B cell (primary cell): ENCODE measurements around the gene QSER1. TPM values are rescaled to one million over a fixed set of nuclear protein-coding genes. Genes with fewer than 3 reads are reported as not detected.

Source experiments
- ATAC-seq: fragments of 200-7000 bp; cut with Tn5 transposase; one replicate; pipeline ENCODE4 v1.10.0; 2021; ENCODE audit warnings: low read depth, mild to moderate bottlenecking, moderate number of reproducible peaks, moderate library complexity
- CTCF ChIA-PET: fragments of 350-600 bp; sonication (Branson Sonifier 250); formaldehyde crosslinking; loops from one replicate; lab custom pipeline; 2021; ENCODE audit warnings: antibody characterized with exemption, inconsistent platforms; lab: Charles Lee
- POLR2A ChIA-PET: fragments of 350-600 bp; sonication (Branson Sonifier 250); formaldehyde crosslinking; loops from one replicate; lab custom pipeline; 2021; ENCODE audit warnings: antibody characterized with exemption; lab: Charles Lee
- DNase-seq: peaks from one replicate; pipeline ENCODE4 v3.0.0; 2013
- H2AFZ ChIP-seq: 2 replicates; pipeline ENCODE4 v1.6.1; 2012; ENCODE audit warnings: mild to moderate bottlenecking, low read depth, low read length; ENCODE audit not compliant: insufficient read depth, poor library complexity, severe bottlenecking
- H3K27ac ChIP-seq, 2 donors: 1 replicate in 1 of 2; 2 replicates in 1 of 2; pipeline ENCODE4 v1.5.1; 2012 to 2013; ENCODE audit warnings: low read length in 2 of 2, mild to moderate bottlenecking in 2 of 2, moderate library complexity in 1 of 2
- H3K27me3 ChIP-seq, 4 experiments: fragments of 200-600 bp in 1 of 4; sonication (generic) in 1 of 4; replicated peaks in 1 of 4; 1 replicate in 2 of 4; 2 replicates in 2 of 4; pipeline versions ENCODE4 v1.6.1 to v1.7.0; 2013 to 2016; ENCODE audit warnings: low read length in 3 of 4, mild to moderate bottlenecking in 2 of 4, mixed read lengths in 1 of 4, moderate library complexity in 1 of 4; ENCODE audit not compliant: insufficient read depth in 4 of 4, control insufficient read depth in 3 of 4; ENCODE audit errors: control extremely low read depth in 1 of 4
- H3K36me3 ChIP-seq, 2 experiments: replicated peaks in 1 of 2; 1 replicate in 1 of 2; 2 replicates in 1 of 2; pipeline versions ENCODE4 v1.6.1 to v1.7.1; 2013; ENCODE audit warnings: low read length in 1 of 2; ENCODE audit not compliant: insufficient read depth in 2 of 2, control insufficient read depth in 1 of 2; ENCODE audit errors: control extremely low read depth in 1 of 2, extremely low read depth in 1 of 2
- H3K4me1 ChIP-seq, 2 donors: fragments of 200-600 bp in 1 of 2; sonication (generic) in 1 of 2; 1 replicate in 1 of 2; 2 replicates in 1 of 2; pipeline versions ENCODE4 v1.5.1 to v1.6.1; 2013 to 2017; ENCODE audit warnings: low read length in 2 of 2; ENCODE audit not compliant: control insufficient read depth in 2 of 2, insufficient read depth in 2 of 2
- H3K4me2 ChIP-seq: replicated peaks from 2 replicates; pipeline ENCODE3; 2012; ENCODE audit warnings: mild to moderate bottlenecking, low read depth, low read length; ENCODE audit not compliant: poor library complexity, severe bottlenecking
- H3K4me3 ChIP-seq, 5 experiments: fragments of 200-600 bp in 1 of 5; sonication (generic) in 1 of 5; 1 replicate in 3 of 5; 2 replicates in 2 of 5; pipeline versions ENCODE4 v1.5.1 to v1.7.0; 2011 to 2016; ENCODE audit warnings: low read length in 4 of 5, mild to moderate bottlenecking in 4 of 5, low read depth in 2 of 5, control low read depth in 1 of 5, moderate library complexity in 1 of 5; ENCODE audit not compliant: insufficient read depth in 1 of 5; ENCODE audit errors: control extremely low read depth in 1 of 5, extremely low read depth in 1 of 5
- H3K79me2 ChIP-seq: fragments of 200-600 bp; sonication (generic); one replicate; pipeline ENCODE4 v1.6.0; 2016; ENCODE audit warnings: low read length; ENCODE audit not compliant: control insufficient read depth, insufficient read depth
- H3K9ac ChIP-seq: fragments of 200-600 bp; sonication (generic); 2 replicates; pipeline ENCODE4 v1.6.1; 2017; ENCODE audit warnings: mild to moderate bottlenecking, low read length, moderate library complexity
- H3K9me3 ChIP-seq, 3 donors: one replicate each; pipeline versions ENCODE4 v1.6.1 to v1.7.1; 2013; ENCODE audit warnings: low read length in 2 of 3; ENCODE audit not compliant: control insufficient read depth in 2 of 3, insufficient read depth in 1 of 3; ENCODE audit errors: control extremely low read depth in 1 of 3
- H4K20me1 ChIP-seq: 2 replicates; pipeline ENCODE4 v1.6.0; 2012; ENCODE audit warnings: mild to moderate bottlenecking, low read length; ENCODE audit not compliant: insufficient read depth, control insufficient read depth, poor library complexity, severe bottlenecking
- H3K27ac Mint-ChIP-seq: one replicate; pipeline ENCODE4 v1.8.0; 2021; ENCODE audit warnings: mixed read lengths
- H3K27me3 Mint-ChIP-seq: one replicate; pipeline ENCODE4 v1.8.0; 2021; ENCODE audit warnings: mixed read lengths
- H3K4me1 Mint-ChIP-seq: one replicate; pipeline ENCODE4 v1.8.0; 2021; ENCODE audit warnings: mixed read lengths
- H3K4me3 Mint-ChIP-seq: one replicate; pipeline ENCODE4 v1.8.0; 2021; ENCODE audit warnings: mixed read lengths
- H3K9me3 Mint-ChIP-seq: one replicate; pipeline ENCODE4 v1.8.0; 2022; ENCODE audit warnings: mixed read lengths; ENCODE audit not compliant: insufficient read depth
- CTCF ChIP-seq: fragments of 200-600 bp; IDR thresholded peaks from one replicate; pipeline ENCODE4 v1.8.0; 2022; ENCODE audit warnings: antibody characterized with exemption, mild to moderate bottlenecking
- EZH2 ChIP-seq: IDR thresholded peaks from 2 replicates; pipeline ENCODE4 v1.6.1; 2012; ENCODE audit warnings: borderline replicate concordance, low read depth, mild to moderate bottlenecking, moderate library complexity, low read length; ENCODE audit not compliant: insufficient read depth, poor library complexity, severe bottlenecking
- WGBS: methylation state at CpG from one replicate; pipeline ENCODE4 v1.1.5; 2013; ENCODE audit warnings: missing lambda C conversion rate; ENCODE audit not compliant: insufficient coverage; 5-methylcytosine and 5-hydroxymethylcytosine counted together
- intact Hi-C: fragments of 100-400 bp; cut with micrococcal nuclease; formaldehyde crosslinking; loops from one replicate; pipeline ENCODE4 v1.10.0; 2022
- polyA plus RNA-seq: library from polyadenylated mRNA; depleted of rRNA; stranded (reverse); fragments of >200 nt; gene quantifications from 2 replicates; pipeline ENCODE4 v1.2.3, GENCODE V29; 2012
- total RNA-seq, 2 donors: library from RNA; stranded (reverse); fragments of 120-200 nt in 1 of 2; gene quantifications; 1 replicate in 1 of 2; 2 replicates in 1 of 2; pipeline versions ENCODE4 v1.2.3 to v1.2.4, GENCODE V29; 2013 to 2022

Gene QSER1
- total and polyA plus RNA-seq, 2 donors (not counting 1 experiment from before 2014, with no cell fraction given), result 2.5 to 23.1 TPM

- TF ChIP-seq EZH2 (no peak), CTCF (peak; percentile 43)
- peaks cover 0 to 1% (median 0%) of the 10 kb centered on the region in 3 donors for H3K9me3 ChIP-seq
- no peak for ATAC-seq
- H3K4me3 Mint-ChIP-seq, result no peak overlapping the region
- peaks cover 0 to 7% (median 0%) of the 10 kb centered on the region in 4 experiments for H3K27me3 ChIP-seq
- no peak overlapping the region for H2AFZ ChIP-seq
- no peaks in the 10 kb centered on the region for H3K36me3 ChIP-seq
- H3K4me1 Mint-ChIP-seq, result no peaks in the 10 kb centered on the region
- no peak overlapping the region for H3K27ac Mint-ChIP-seq
- peak; percentile 25 for DNase-seq
- intact Hi-C loops, result no loop called here
- no peak overlapping the region for H3K4me3 ChIP-seq
- ChIA-PET POLR2A (no interaction called here), CTCF (interaction anchor here (1.2 kb wide), 1 partner anchor 195 kb away, joined by 4 read pairs; no protein-coding TSS in a partner anchor)
- no peak overlapping the region for H3K4me2 ChIP-seq
- 57% methylated on average over 2 of the region's 2 CpGs for WGBS
- H4K20me1 ChIP-seq, result no peaks in the 10 kb centered on the region
- H3K9ac ChIP-seq, result no peak overlapping the region
- H3K4me1 ChIP-seq, result no peaks in the 10 kb centered on the region
- no peaks in the 10 kb centered on the region for H3K79me2 ChIP-seq
- H3K27me3 Mint-ChIP-seq, result peaks cover 16% of the 10 kb centered on the region
- no peak overlapping the region for H3K27ac ChIP-seq
- peaks cover 12% of the 10 kb centered on the region for H3K9me3 Mint-ChIP-seq
Measured at GRCh38 chr11:32870676-32871075, 21.9 kb upstream of the QSER1 start.

GRCh38 chr11:32874132-32874531 lies 18.5 kb upstream of the QSER1 start:
- Mint-ChIP-seq H3K27ac (no peak overlapping the region), H3K4me1 (no peaks in the 10 kb centered on the region), H3K9me3 (peaks cover 7% of the 10 kb centered on the region), H3K27me3 (peaks cover 21% of the 10 kb centered on the region), H3K4me3 (no peak overlapping the region)
- Histone ChIP-seq H3K79me2 (no peaks in the 10 kb centered on the region), H2AFZ (no peak overlapping the region), H3K4me2 (no peak overlapping the region), H3K27ac (no peak overlapping the region), H3K9ac (no peak overlapping the region), H3K27me3 (peaks cover 0 to 4% (median 1%) of the 10 kb centered on the region in 4 experiments), H3K9me3 (no peaks in the 10 kb centered on the region), H3K4me3 (no peak overlapping the region), H4K20me1 (no peaks in the 10 kb centered on the region), H3K4me1 (no peaks in the 10 kb centered on the region), H3K36me3 (no peaks in the 10 kb centered on the region)
- TF ChIP-seq CTCF, result no peak
- TF ChIP-seq EZH2, result no peak
- ATAC-seq (no peak), DNase-seq (no peak)
- CTCF ChIA-PET, result no interaction called here
- POLR2A ChIA-PET, result no interaction called here
- intact Hi-C loops, result no loop called here
